HEK293 (cell line): ENCODE results near the gene MRPS18B.

Experiments
- GLI2 ChIP-seq: fragments of 450-650 bp; formaldehyde crosslinking; IDR thresholded peaks from 2 replicates; pipeline ENCODE4; 2017; ENCODE audit warnings: missing biosample characterization, missing genetic modification characterization, low read depth, borderline replicate concordance
- HOXD13 ChIP-seq: sonication (generic); formaldehyde crosslinking; IDR thresholded peaks from 2 replicates; pipeline ENCODE4 v1.8.0; 2022; ENCODE audit warnings: missing genetic modification reagents, borderline replicate concordance
- KLF16 ChIP-seq: fragments of 450-650 bp; formaldehyde crosslinking; IDR thresholded peaks from 2 replicates; pipeline ENCODE4 v1.5.1; 2017; ENCODE audit warnings: missing biosample characterization, missing genetic modification characterization
- OSR2 ChIP-seq: fragments of 450-650 bp; formaldehyde crosslinking; IDR thresholded peaks from 2 replicates; pipeline ENCODE4 v1.5.1; 2016; ENCODE audit warnings: missing biosample characterization, missing genetic modification characterization
- REPIN1 ChIP-seq: fragments of 450-650 bp; formaldehyde crosslinking; IDR thresholded peaks from 2 replicates; pipeline ENCODE4 v1.5.1; 2017; ENCODE audit warnings: missing biosample characterization, missing genetic modification characterization, low read depth
- SETDB1 ChIP-seq: IDR thresholded peaks from one replicate; pipeline ENCODE4 v1.6.1; 2017; ENCODE audit warnings: mild to moderate bottlenecking, low read length, moderate library complexity, mixed read lengths; ENCODE audit not compliant: insufficient read length
- SP3 ChIP-seq: fragments of 450-650 bp; formaldehyde crosslinking; IDR thresholded peaks from 2 replicates; pipeline ENCODE4 v1.5.1; 2016; ENCODE audit warnings: missing biosample characterization, missing genetic modification characterization
- TCF7L2 ChIP-seq: IDR thresholded peaks from 2 replicates; pipeline ENCODE4 v1.6.1; 2011; ENCODE audit warnings: low read depth, mild to moderate bottlenecking, inconsistent platforms, low read length, moderate library complexity, borderline replicate concordance
- ZBTB1 ChIP-seq: fragments of 450-650 bp; formaldehyde crosslinking; IDR thresholded peaks from 2 replicates; pipeline ENCODE4 v1.5.1; 2016; ENCODE audit warnings: missing biosample characterization, missing genetic modification characterization
- ZBTB20 ChIP-seq: fragments of 450-650 bp; formaldehyde crosslinking; IDR thresholded peaks from 2 replicates; pipeline ENCODE4 v1.5.1; 2016; ENCODE audit warnings: missing biosample characterization, missing genetic modification characterization
- ZFP3 ChIP-seq: fragments of 450-650 bp; formaldehyde crosslinking; IDR thresholded peaks from 2 replicates; pipeline ENCODE4 v1.5.1; 2016; ENCODE audit warnings: low read depth, missing biosample characterization, missing genetic modification characterization
- ZFP69B ChIP-seq: fragments of 450-650 bp; formaldehyde crosslinking; IDR thresholded peaks from 2 replicates; pipeline ENCODE4 v1.5.1; 2016; ENCODE audit warnings: missing biosample characterization, missing genetic modification characterization
- ZNF169 ChIP-seq: fragments of 450-650 bp; formaldehyde crosslinking; IDR thresholded peaks from 2 replicates; pipeline ENCODE4 v1.5.1; 2016; ENCODE audit warnings: missing biosample characterization, missing genetic modification characterization
- ZNF18 ChIP-seq: fragments of 450-650 bp; formaldehyde crosslinking; IDR thresholded peaks from 2 replicates; pipeline ENCODE4 v1.5.1; 2016; ENCODE audit warnings: missing biosample characterization, missing genetic modification characterization
- ZNF239 ChIP-seq: fragments of 450-650 bp; formaldehyde crosslinking; IDR thresholded peaks from 2 replicates; pipeline ENCODE4 v1.5.1; 2016; ENCODE audit warnings: missing biosample characterization, missing genetic modification characterization
- ZNF423 ChIP-seq: fragments of 450-650 bp; formaldehyde crosslinking; IDR thresholded peaks from 2 replicates; pipeline ENCODE4 v1.5.1; 2016; ENCODE audit warnings: missing biosample characterization, missing genetic modification characterization
- ZNF449 ChIP-seq: fragments of 450-650 bp; formaldehyde crosslinking; IDR thresholded peaks from 2 replicates; pipeline ENCODE4 v1.5.1; 2017; ENCODE audit warnings: missing biosample characterization, mild to moderate bottlenecking, missing genetic modification characterization, moderate library complexity
- ZNF488 ChIP-seq: fragments of 450-650 bp; formaldehyde crosslinking; IDR thresholded peaks from 2 replicates; pipeline ENCODE4 v1.5.1; 2016; ENCODE audit warnings: missing biosample characterization, missing genetic modification characterization
- ZNF513 ChIP-seq: fragments of 450-650 bp; IDR thresholded peaks from 2 replicates; pipeline ENCODE4 v1.5.1; 2018; ENCODE audit warnings: missing biosample characterization, missing genetic modification characterization
- ZNF514 ChIP-seq: fragments of 450-650 bp; formaldehyde crosslinking; IDR thresholded peaks from 2 replicates; pipeline ENCODE4 v1.5.1; 2016; ENCODE audit warnings: missing biosample characterization, missing genetic modification characterization
- ZNF529 ChIP-seq: fragments of 450-650 bp; formaldehyde crosslinking; IDR thresholded peaks from 2 replicates; pipeline ENCODE4 v1.5.1; 2017; ENCODE audit warnings: missing genetic modification characterization, missing biosample characterization; ENCODE audit not compliant: insufficient replicate concordance
- ZNF580 ChIP-seq: fragments of 450-650 bp; formaldehyde crosslinking; IDR thresholded peaks from 2 replicates; pipeline ENCODE4 v1.5.1; 2016; ENCODE audit warnings: missing biosample characterization, missing genetic modification characterization
- ZNF585B ChIP-seq: fragments of 450-650 bp; formaldehyde crosslinking; IDR thresholded peaks from 2 replicates; pipeline ENCODE4 v1.5.1; 2016; ENCODE audit warnings: missing biosample characterization, missing genetic modification characterization
- ZNF639 ChIP-seq: fragments of 450-650 bp; formaldehyde crosslinking; IDR thresholded peaks from 2 replicates; pipeline ENCODE4 v1.5.1; 2016; ENCODE audit warnings: missing biosample characterization, missing genetic modification characterization
- ZNF660 ChIP-seq: fragments of 450-650 bp; IDR thresholded peaks from 2 replicates; pipeline ENCODE4 v1.5.1; 2018; ENCODE audit warnings: missing biosample characterization, mild to moderate bottlenecking, missing genetic modification characterization
- ZNF664 ChIP-seq: fragments of 450-650 bp; formaldehyde crosslinking; IDR thresholded peaks from 2 replicates; pipeline ENCODE4 v1.5.1; 2016; ENCODE audit warnings: missing biosample characterization, missing genetic modification characterization
- ZNF792 ChIP-seq: fragments of 450-650 bp; formaldehyde crosslinking; IDR thresholded peaks from 2 replicates; pipeline ENCODE4 v1.5.1; 2016; ENCODE audit warnings: missing biosample characterization, missing genetic modification characterization

MRPS18B gene

GRCh38 chr6:30672445-30673253 is 55.0 kb downstream of the MRPS18B start, which contains the start of gene DHX16 (continued):
- TF ChIP-seq ZNF639 (tag by site-specific recombination) (peak; percentile 66; the same call in 1 of the 2 replicates), TCF7L2 (no peak), ZBTB1 (tag by site-specific recombination) (no peak), ZBTB20 (peak; percentile 78), SETDB1 (no peak), ZFP3 (no peak), ZNF513 (tag by site-specific recombination) (no peak), REPIN1 (no peak), ZNF514 (no peak), ZNF169 (tag by site-specific recombination) (no peak), SP3 (tag by site-specific recombination) (peak; percentile 66), ZNF239 (no peak), ZFP69B (tag by site-specific recombination) (peak; percentile 65; the same call in 1 of the 2 replicates), KLF16 (no peak), ZNF18 (tag by site-specific recombination) (no peak), ZNF488 (tag by site-specific recombination) (no peak), ZNF664 (tag by site-specific recombination) (peak; percentile 100), ZNF449 (tag by site-specific recombination) (no peak; the same call in 1 of the 2 replicates), ZNF792 (tag by site-specific recombination) (no peak), ZNF585B (tag by site-specific recombination) (no peak), ZNF423 (tag by site-specific recombination) (no peak), ZNF660 (tag by site-specific recombination) (peak; percentile 98), ZNF580 (tag by site-specific recombination) (peak; percentile 95), GLI2 (tag by site-specific recombination) (no peak), HOXD13 (CRISPR knock-in tag) (no peak), OSR2 (tag by site-specific recombination) (no peak), ZNF529 (tag by site-specific recombination) (no peak)
- TF ChIP-seq, all 188 proteins: peak for 62
